A673 (cell line): ENCODE measurements around the gene GRIK2. TPM values are rescaled to one million over a fixed set of nuclear protein-coding genes. Genes with fewer than 3 reads are reported as not detected.

Experiments
- BruUV-seq: library from RNA; stranded (reverse); fragments of 400-500 nt; replicated peaks from 2 replicates; lab custom pipeline; 2021; lab: Mats Ljungman, UMichigan
- CTCF ChIA-PET: fragments of 300-600 bp; sonication (Branson Sonifier 250); formaldehyde crosslinking; loops from one replicate; lab custom pipeline; 2022; ENCODE audit warnings: antibody characterized with exemption; lab: Charles Lee
- POLR2A ChIA-PET: fragments of 300-600 bp; sonication (Branson Sonifier 250); formaldehyde crosslinking; loops from one replicate; lab custom pipeline; 2022; ENCODE audit warnings: antibody characterized with exemption; ENCODE audit not compliant: low non-redundant PET; lab: Charles Lee
- DNase-seq: peaks from one replicate; pipeline ENCODE4 v3.0.0-alpha.2; 2015; ENCODE audit warnings: low spot score
- H3K27ac ChIP-seq: fragments of 200-600 bp; sonication (generic); 2 replicates; pipeline ENCODE4 v1.5.1; 2016; ENCODE audit warnings: mixed run types, low read depth, mild to moderate bottlenecking, mixed read lengths, antibody characterized with exemption, low read length; ENCODE audit not compliant: poor library complexity, severe bottlenecking
- H3K27me3 ChIP-seq: fragments of 200-600 bp; sonication (generic); replicated peaks from 2 replicates; pipeline ENCODE4 v1.6.1; 2017; ENCODE audit warnings: mixed run types, low read depth, mild to moderate bottlenecking, mixed read lengths, antibody characterized with exemption, low read length; ENCODE audit not compliant: insufficient read depth, poor library complexity
- H3K36me3 ChIP-seq: fragments of 200-600 bp; sonication (generic); 2 replicates; pipeline ENCODE4 v1.6.1; 2016; ENCODE audit warnings: mixed run types, mild to moderate bottlenecking, mixed read lengths, antibody characterized with exemption, low read length; ENCODE audit not compliant: insufficient read depth, poor library complexity, severe bottlenecking
- H3K4me1 ChIP-seq: fragments of 200-600 bp; sonication (generic); 2 replicates; pipeline ENCODE4 v1.6.1; 2017; ENCODE audit warnings: mixed run types, mild to moderate bottlenecking, mixed read lengths, antibody characterized with exemption, low read length; ENCODE audit not compliant: insufficient read depth, poor library complexity, severe bottlenecking
- H3K4me3 ChIP-seq: fragments of 200-600 bp; sonication (generic); 2 replicates; pipeline ENCODE4 v1.5.1; 2016; ENCODE audit warnings: low read depth, mixed run types, mild to moderate bottlenecking, mixed read lengths, low read length; ENCODE audit not compliant: poor library complexity, severe bottlenecking
- H3K9me3 ChIP-seq: fragments of 200-600 bp; sonication (generic); 2 replicates; pipeline ENCODE4 v1.6.1; 2016; ENCODE audit warnings: mixed run types, low read depth, mild to moderate bottlenecking, mixed read lengths, antibody characterized with exemption, low read length; ENCODE audit not compliant: poor library complexity, severe bottlenecking
- CTCF ChIP-seq: fragments of 300-800, 200-600 bp; sonication (generic); conservative IDR thresholded peaks from 2 replicates; pipeline ENCODE4 v1.5.1; 2017; ENCODE audit warnings: low read depth, mild to moderate bottlenecking, antibody characterized with exemption, low read length, moderate library complexity, mixed read lengths
- EZH2 ChIP-seq: fragments of 200-600 bp; sonication (generic); IDR thresholded peaks from 2 replicates; pipeline ENCODE4 v1.6.1; 2017; ENCODE audit warnings: borderline replicate concordance, low read depth, mild to moderate bottlenecking, mixed read lengths, antibody characterized with exemption, low read length; ENCODE audit not compliant: poor library complexity, severe bottlenecking
- intact Hi-C: fragments of 100-400 bp; cut with micrococcal nuclease; formaldehyde crosslinking; loops from one replicate; pipeline ENCODE4 v1.10.0; 2022; ENCODE audit not compliant: unreplicated experiment
- total RNA-seq: library from RNA; stranded (reverse); gene quantifications from 2 replicates; pipeline ENCODE4 v1.2.3, GENCODE V29; 2021

Gene GRIK2
- total RNA-seq, 1 experiment from 2014 or later, result 62.1 TPM

- Histone ChIP-seq H3K4me3 (peak overlapping the region; percentile 50), H3K36me3 (peaks cover 31% of the 10 kb centered on the region), H3K27ac (peak overlapping the region; percentile 96), H3K4me1 (peaks cover 30% of the 10 kb centered on the region), H3K27me3 (no peaks in the 10 kb centered on the region), H3K9me3 (no peaks in the 10 kb centered on the region)
- ChIA-PET CTCF (no interaction called here), POLR2A (no interaction called here)
- DNase-seq, result peak; percentile 50
- TF ChIP-seq CTCF, result no peak
- no peak for TF ChIP-seq EZH2
- intact Hi-C loops, result loop anchor here (10.0 kb wide), 1 partner anchor 1192 kb away; no protein-coding TSS in a partner anchor
- BruUV-seq, result no TSS peak
Observed at GRCh38 chr6:101932704-101933103, 539.2 kb downstream of the GRIK2 start.

GRCh38 chr6:101935732-101936131 is 542.2 kb downstream of the GRIK2 start:
- ChIA-PET CTCF (no interaction called here), POLR2A (interaction anchor here (1.2 kb wide), 1 partner anchor 9 kb away, joined by 4 read pairs; no protein-coding TSS in a partner anchor)
- peaks cover 29% of the 10 kb centered on the region for H3K36me3 ChIP-seq
- no peaks in the 10 kb centered on the region for H3K27me3 ChIP-seq
- intact Hi-C loops, result loop anchor here (10.0 kb wide), 1 partner anchor 1189 kb away; no protein-coding TSS in a partner anchor
- no peak for DNase-seq
- BruUV-seq, result no TSS peak
- H3K4me1 ChIP-seq, result peaks cover 52% of the 10 kb centered on the region
- H3K27ac ChIP-seq, result peak overlapping the region; percentile 96
- TF ChIP-seq EZH2 (no peak), CTCF (no peak)
- H3K4me3 ChIP-seq, result peak overlapping the region; percentile 50
- H3K9me3 ChIP-seq, result no peaks in the 10 kb centered on the region

GRCh38 chr6:101936516-101936915 is 543.0 kb downstream of the GRIK2 start:
- DNase-seq, result peak; percentile 77
- ChIA-PET CTCF (no interaction called here), POLR2A (interaction anchor here (0.6 to 1.2 kb wide), 3 partner anchors 10 to 15 kb away, joined by 3 to 4 read pairs (median 4); no protein-coding TSS in a partner anchor)
- H3K9me3 ChIP-seq, result peaks cover 3% of the 10 kb centered on the region
- no peaks in the 10 kb centered on the region for H3K27me3 ChIP-seq
- no TSS peak for BruUV-seq
- peak overlapping the region; percentile 50 for H3K4me3 ChIP-seq
- no peak for TF ChIP-seq EZH2
- TF ChIP-seq CTCF, result no peak
- intact Hi-C loops, result loop anchor here (10.0 kb wide), 1 partner anchor 1188 kb away; no protein-coding TSS in a partner anchor
- peak overlapping the region; percentile 96 for H3K27ac ChIP-seq
- peaks cover 56% of the 10 kb centered on the region for H3K4me1 ChIP-seq
- peaks cover 22% of the 10 kb centered on the region for H3K36me3 ChIP-seq
